Colonic mucosa (tissue), 4 donors: ENCODE measurements around the gene CHRNA10. TPM values are rescaled to one million over a fixed set of nuclear protein-coding genes. Genes with fewer than 3 reads are reported as not detected.
"Not testable (repeated sequence)": the region's sequence is repeated elsewhere in the genome, so short reads cannot be mapped to it uniquely, and the experiment has no call there.

ENCODE experiments used
- DNase-seq: peaks from one replicate; pipeline ENCODE4 v3.0.0-alpha.2; 2020
- H3K27ac ChIP-seq: fragments of 200-600 bp; one replicate; pipeline ENCODE4 v1.8.0; 2021
- H3K27me3 ChIP-seq: fragments of 200-600 bp; one replicate; pipeline ENCODE4 v1.8.0; 2021
- H3K36me3 ChIP-seq: fragments of 200-600 bp; one replicate; pipeline ENCODE4 v1.8.0; 2021
- H3K4me1 ChIP-seq: fragments of 200-600 bp; one replicate; pipeline ENCODE4 v1.8.0; 2021; ENCODE audit warnings: mild to moderate bottlenecking
- H3K4me3 ChIP-seq: fragments of 200-600 bp; one replicate; pipeline ENCODE4 v1.8.0; 2021
- H3K9ac ChIP-seq, 2 donors: one replicate each; pipeline ENCODE4 v1.7.0; 2013; ENCODE audit warnings: control low read depth in 2 of 2, low read depth in 2 of 2, low read length in 2 of 2
- H3K9me3 ChIP-seq: fragments of 200-600 bp; one replicate; pipeline ENCODE4 v1.8.0; 2021
- intact Hi-C: fragments of 100-400 bp; cut with DNase I; formaldehyde crosslinking; loops from one replicate; pipeline ENCODE4 v1.14.1; 2022
- total RNA-seq, 2 donors: library from RNA; stranded (reverse); fragmentation: NEBNext Ultra II Directional in 1 of 2; extraction: Animal tissue kit (Norgen Biotek cat#: 25700) in 1 of 2; gene quantifications; one replicate each; pipeline ENCODE4 v1.2.1, GENCODE V29; 2021
- TF ChIP-seq, protein P1 (sequence below): fragments of 200-600 bp; IDR thresholded peaks from one replicate; pipeline ENCODE4 v1.8.0; 2022; ENCODE audit warnings: antibody characterized with exemption, mild to moderate bottlenecking
- donor health status: healthy.
- donor health status: DM: no; HTN: no; CAD: no.
- donor health status: DM: no; HTN: no; CAD: no.

CHRNA10 gene
- total RNA-seq, 2 donors from 2014 or later = 1.4 to 2.4 TPM

DNA sequence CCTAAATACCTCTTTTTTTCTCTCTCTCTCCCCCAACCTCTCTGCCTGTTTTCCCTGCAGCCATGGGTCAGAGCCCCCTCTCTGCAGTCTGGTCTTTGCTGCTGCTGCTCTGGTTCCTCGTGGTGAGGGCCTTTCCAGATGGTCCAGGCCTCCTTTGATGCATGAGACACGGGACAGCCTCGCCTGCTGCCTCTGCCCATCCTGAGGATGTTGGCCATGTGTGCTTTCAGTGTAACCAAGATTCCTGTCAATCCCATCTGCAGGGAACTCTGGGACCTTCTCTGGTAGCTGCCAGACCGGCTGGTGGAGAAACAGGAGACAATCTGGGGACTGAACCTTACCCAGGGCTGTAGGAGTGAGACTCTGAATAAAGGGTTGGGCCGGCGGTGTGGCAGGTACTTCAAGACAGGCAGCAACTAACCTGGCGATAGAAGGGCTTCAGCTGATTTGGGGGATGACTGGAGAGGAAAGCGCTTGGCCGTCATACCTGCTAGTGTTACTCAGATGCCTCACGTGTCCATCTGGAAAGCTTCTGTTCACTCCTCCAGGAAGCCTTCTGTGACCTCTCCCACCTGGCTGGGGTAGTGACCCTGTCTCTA is 7.1 kb downstream of the CHRNA10 start:
- intact Hi-C loops = no loop called here
- Histone ChIP-seq H3K4me1 (no peaks in the 10 kb centered on the region), H3K27ac (no peak overlapping the region), H3K9ac (no peak overlapping the region), H3K27me3 (no peaks in the 10 kb centered on the region), H3K9me3 (no peaks in the 10 kb centered on the region), H3K4me3 (no peak overlapping the region), H3K36me3 (no peaks in the 10 kb centered on the region)
- TF ChIP-seq, protein P1, sequence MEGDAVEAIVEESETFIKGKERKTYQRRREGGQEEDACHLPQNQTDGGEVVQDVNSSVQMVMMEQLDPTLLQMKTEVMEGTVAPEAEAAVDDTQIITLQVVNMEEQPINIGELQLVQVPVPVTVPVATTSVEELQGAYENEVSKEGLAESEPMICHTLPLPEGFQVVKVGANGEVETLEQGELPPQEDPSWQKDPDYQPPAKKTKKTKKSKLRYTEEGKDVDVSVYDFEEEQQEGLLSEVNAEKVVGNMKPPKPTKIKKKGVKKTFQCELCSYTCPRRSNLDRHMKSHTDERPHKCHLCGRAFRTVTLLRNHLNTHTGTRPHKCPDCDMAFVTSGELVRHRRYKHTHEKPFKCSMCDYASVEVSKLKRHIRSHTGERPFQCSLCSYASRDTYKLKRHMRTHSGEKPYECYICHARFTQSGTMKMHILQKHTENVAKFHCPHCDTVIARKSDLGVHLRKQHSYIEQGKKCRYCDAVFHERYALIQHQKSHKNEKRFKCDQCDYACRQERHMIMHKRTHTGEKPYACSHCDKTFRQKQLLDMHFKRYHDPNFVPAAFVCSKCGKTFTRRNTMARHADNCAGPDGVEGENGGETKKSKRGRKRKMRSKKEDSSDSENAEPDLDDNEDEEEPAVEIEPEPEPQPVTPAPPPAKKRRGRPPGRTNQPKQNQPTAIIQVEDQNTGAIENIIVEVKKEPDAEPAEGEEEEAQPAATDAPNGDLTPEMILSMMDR = no peak
- no peak for DNase-seq

DNA sequence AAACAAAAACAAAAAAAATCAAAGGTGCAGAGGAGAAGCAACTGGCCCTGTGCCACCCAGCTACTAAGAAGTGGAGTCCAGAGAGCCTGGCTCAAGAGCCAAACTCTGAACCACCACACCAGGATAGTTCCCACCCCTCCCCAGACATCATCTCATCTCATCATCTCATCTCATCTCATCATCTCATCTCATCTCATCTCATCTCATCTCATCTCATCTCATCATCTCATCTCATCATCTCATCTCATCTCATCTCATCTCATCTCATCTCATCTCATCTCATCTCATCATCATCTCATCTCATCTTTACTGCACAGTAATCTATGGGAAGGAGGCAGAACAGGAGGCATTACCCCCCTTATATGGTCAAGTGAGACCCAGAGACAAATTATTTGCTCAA is 8.3 kb downstream of the CHRNA10 start:
- Histone ChIP-seq H3K9ac (no peak overlapping the region), H3K27ac (no peak overlapping the region), H3K4me1 (no peaks in the 10 kb centered on the region), H3K4me3 (no peak overlapping the region), H3K27me3 (no peaks in the 10 kb centered on the region), H3K36me3 (no peaks in the 10 kb centered on the region), H3K9me3 (no peaks in the 10 kb centered on the region)
- TF ChIP-seq, protein P1 = no peak
- intact Hi-C loops = no loop called here
- DNase-seq = no peak

DNA sequence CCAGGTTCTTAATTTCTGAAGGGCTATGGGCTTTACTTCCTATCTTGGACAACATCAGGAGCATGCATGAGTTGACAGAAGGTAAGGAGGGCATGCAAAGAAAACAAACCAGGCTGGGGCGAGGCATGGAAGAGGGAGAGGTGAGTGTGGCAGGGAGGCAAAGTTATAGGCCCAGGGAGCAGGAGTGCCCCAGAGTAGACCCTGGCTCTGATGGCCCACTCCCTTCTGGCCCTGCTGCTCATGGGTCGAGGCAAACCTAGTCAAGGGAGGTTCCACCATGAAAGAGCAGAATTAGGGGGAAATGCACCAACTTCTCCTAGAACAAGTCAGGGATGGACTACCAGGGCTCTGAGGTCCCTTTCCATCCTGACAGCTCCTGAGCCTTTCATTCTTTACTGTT is 10.2 kb downstream of the CHRNA10 start:
- H3K27me3 ChIP-seq = no peaks in the 10 kb centered on the region
- TF ChIP-seq, protein P1 = no peak

DNA sequence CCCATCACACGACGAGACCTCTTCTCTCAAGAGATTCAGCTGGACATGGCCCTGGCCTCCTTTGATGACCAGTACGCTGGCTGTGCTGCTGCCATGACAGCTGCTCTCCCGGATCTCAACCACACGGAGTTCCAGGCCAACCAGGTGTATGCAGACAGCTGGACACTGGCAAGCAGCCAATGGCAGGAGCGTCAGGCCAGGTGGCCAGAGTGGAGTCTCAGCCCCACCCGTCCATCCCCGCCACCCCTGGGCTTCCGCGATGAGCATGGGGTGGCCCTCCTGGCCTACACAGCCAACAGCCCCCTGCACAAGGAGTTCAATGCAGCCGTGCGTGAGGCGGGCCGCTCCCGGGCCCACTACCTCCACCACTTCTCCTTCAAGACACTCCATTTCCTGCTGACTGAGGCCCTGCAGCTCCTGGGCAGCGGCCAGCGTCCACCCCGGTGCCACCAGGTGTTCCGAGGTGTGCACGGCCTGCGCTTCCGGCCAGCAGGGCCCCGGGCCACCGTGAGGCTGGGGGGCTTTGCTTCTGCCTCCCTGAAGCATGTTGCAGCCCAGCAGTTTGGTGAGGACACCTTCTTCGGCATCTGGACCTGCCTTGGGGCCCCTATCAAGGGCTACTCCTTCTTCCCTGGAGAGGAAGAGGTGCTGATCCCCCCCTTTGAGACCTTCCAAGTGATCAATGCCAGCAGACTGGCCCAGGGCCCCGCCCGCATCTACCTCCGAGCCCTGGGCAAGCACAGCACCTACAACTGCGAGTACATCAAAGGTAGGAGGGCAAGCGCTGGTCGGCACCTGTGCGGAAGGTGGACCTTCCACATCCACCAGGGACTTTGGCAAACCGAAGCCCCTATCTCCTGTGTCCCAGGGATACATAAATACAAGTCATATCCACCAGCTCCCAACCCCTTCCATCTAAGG is 11.3 kb downstream of the CHRNA10 start:
- H3K4me3 ChIP-seq = no peak overlapping the region
- intact Hi-C loops = no loop called here
- H3K9ac ChIP-seq = no peak overlapping the region
- no peaks in the 10 kb centered on the region for H3K9me3 ChIP-seq
- TF ChIP-seq, protein P1 = no peak
- H3K27me3 ChIP-seq = no peaks in the 10 kb centered on the region
- no peaks in the 10 kb centered on the region for H3K36me3 ChIP-seq
- H3K27ac ChIP-seq = no peak overlapping the region
- no peaks in the 10 kb centered on the region for H3K4me1 ChIP-seq
- DNase-seq = no peak

More for the DNA sequence above, 10.2 kb downstream of the CHRNA10 start:
- H3K9me3 ChIP-seq = no peaks in the 10 kb centered on the region
- no peaks in the 10 kb centered on the region for H3K4me1 ChIP-seq
- no peak for DNase-seq
- H3K27ac ChIP-seq = no peak overlapping the region
- no peaks in the 10 kb centered on the region for H3K36me3 ChIP-seq
- intact Hi-C loops = no loop called here
- no peak overlapping the region for H3K9ac ChIP-seq
- H3K4me3 ChIP-seq = no peak overlapping the region

DNA sequence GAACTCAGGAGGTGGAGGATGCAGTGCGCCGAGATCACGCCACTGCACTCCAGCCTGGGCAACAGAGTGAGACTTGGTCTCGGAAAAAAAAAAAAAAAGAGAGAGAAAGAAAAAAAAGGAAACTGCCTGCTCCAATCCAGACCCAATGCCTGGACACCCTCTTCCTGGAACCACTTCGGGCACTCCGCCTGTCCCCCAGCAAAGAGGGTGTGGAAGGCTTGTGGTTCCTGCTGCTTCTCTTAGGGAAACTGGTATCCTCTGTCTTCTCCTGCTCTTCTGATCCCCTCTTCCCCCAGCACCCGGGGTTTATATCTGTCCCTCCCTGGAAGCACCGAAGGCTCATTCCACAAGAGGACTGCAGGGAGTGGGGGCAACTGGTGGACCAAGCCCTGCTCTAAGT is 12.9 kb downstream of the CHRNA10 start:
- Histone ChIP-seq H3K27me3 (no peaks in the 10 kb centered on the region), H3K4me1 (no peaks in the 10 kb centered on the region), H3K4me3 (no peak overlapping the region), H3K9me3 (no peaks in the 10 kb centered on the region), H3K9ac (no peak overlapping the region), H3K27ac (no peak overlapping the region), H3K36me3 (no peaks in the 10 kb centered on the region)
- DNase-seq = no peak
- TF ChIP-seq, protein P1 = no peak
- intact Hi-C loops = no loop called here

DNA sequence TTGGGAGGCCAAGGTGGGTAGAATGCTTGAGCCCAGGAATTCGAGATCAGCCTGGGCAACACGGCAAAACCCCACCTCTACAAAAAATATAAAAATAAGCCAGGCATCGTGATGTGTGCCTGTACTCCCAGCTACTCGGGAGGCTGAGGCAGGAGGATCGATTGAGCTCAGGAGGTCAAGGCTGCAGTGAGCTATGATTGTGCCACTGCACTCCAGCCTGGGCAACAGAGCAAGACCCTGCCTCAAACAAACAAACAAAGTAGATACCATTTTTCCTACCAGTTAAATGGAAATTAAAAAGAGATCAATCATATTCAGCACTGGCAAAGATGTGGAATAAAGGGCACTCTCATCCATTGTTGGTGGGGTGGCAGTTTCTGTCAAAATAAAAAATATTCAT is 13.9 kb downstream of the CHRNA10 start:
- H3K27ac ChIP-seq, H3K9ac ChIP-seq, DNase-seq, intact Hi-C loops, H3K4me3 ChIP-seq, H3K4me1 ChIP-seq, H3K9me3 ChIP-seq, H3K27me3 ChIP-seq, H3K36me3 ChIP-seq: not testable (repeated sequence)
